Ovary (tissue), 9 donors: ENCODE results near the gene DSC2. TPM values are rescaled to one million over a fixed set of nuclear protein-coding genes. Genes with fewer than 3 reads are reported as not detected.

Experiments used
- DNase-seq, 5 donors: peaks; one replicate each; pipeline ENCODE4 v3.0.0-alpha.2; 2019 to 2020
- H3K27ac ChIP-seq, 2 donors: fragments of 200-600 bp; one replicate each; pipeline versions ENCODE4 v1.5.1 to v1.8.0; 2019 to 2022
- H3K27me3 ChIP-seq: fragments of 200-600 bp; one replicate; pipeline ENCODE4 v1.8.0; 2022
- H3K36me3 ChIP-seq: fragments of 200-600 bp; sonication (generic); one replicate; pipeline ENCODE4 v1.5.1; 2019
- H3K4me1 ChIP-seq: one replicate; pipeline ENCODE4 v1.8.1; 2013; ENCODE audit warnings: mild to moderate bottlenecking, moderate library complexity; ENCODE audit not compliant: insufficient read depth
- H3K4me3 ChIP-seq: fragments of 200-600 bp; sonication (generic); one replicate; pipeline ENCODE4 v1.5.1; 2017
- H3K9me3 ChIP-seq, 2 donors: fragments of 200-600 bp in 1 of 2; sonication (generic) in 1 of 2; one replicate each; pipeline versions ENCODE4 v1.5.1 to v1.8.1; 2013 to 2019; ENCODE audit warnings: mild to moderate bottlenecking in 1 of 2, moderate library complexity in 1 of 2
- CTCF ChIP-seq, 3 donors: fragments of 450-650 bp in 2 of 3; fragments of 200-600 bp in 1 of 3; IDR thresholded peaks; one replicate each; pipeline versions ENCODE4 v1.5.1 to v1.8.0; 2016 to 2022; ENCODE audit warnings: antibody characterized with exemption in 3 of 3, mild to moderate bottlenecking in 1 of 3
- EP300 ChIP-seq: sonication (generic); formaldehyde crosslinking; IDR thresholded peaks from one replicate; pipeline ENCODE4 v1.6.1; 2017; ENCODE audit warnings: antibody characterized with exemption
- POLR2A ChIP-seq: fragments of 450-650 bp; IDR thresholded peaks from one replicate; pipeline ENCODE4 v1.6.1; 2017; ENCODE audit warnings: antibody characterized with exemption, mild to moderate bottlenecking, moderate library complexity
- WGBS, 3 donors: extraction: QIAGEN DNeasy Blood & Tissue Kit in 1 of 3; methylation state at CpG; one replicate each; pipeline versions ENCODE4 v1.1.5 to v1.1.7; 2013 to 2017; 5-methylcytosine and 5-hydroxymethylcytosine counted together
- intact Hi-C, 4 donors: fragments of 100-400 bp; cut with DNase I; formaldehyde crosslinking; loops; one replicate each; pipeline versions ENCODE4 v1.11.0 to v1.15.1; 2022 to 2023
- polyA plus RNA-seq, 2 donors: library from polyadenylated mRNA; stranded (reverse); fragments of 200-250 nt in 1 of 2; fragments of 350-450 nt in 1 of 2; fragmentation: Illumina TruSeq in 1 of 2; extraction: RNeasy Lipid Tissue Mini Kit (QIAGEN cat#74804) in 1 of 2; gene quantifications; one replicate each; pipeline ENCODE4 v1.2.3, GENCODE V29; 2013 to 2014
- total RNA-seq, 7 donors: library from RNA; depleted of rRNA in 2 of 7; stranded (reverse); fragments of >200 nt in 2 of 7; fragmentation: NEBNext Ultra II Directional in 3 of 7; extraction: Animal tissue kit (Norgen Biotek cat#: 25700) in 3 of 7; gene quantifications; one replicate each; pipeline versions ENCODE4 v1.1.0 to v1.2.4, GENCODE V29; 2016 to 2023
- donor health status: DM: no; HTN: no; CAD: no; lungs with moderate emphysema.
- donor health status: DM: no; HTN: no; CAD: no.
- donor health status: Bipolar disorder and iron deficiency.
- donor health status: DM: yes; HTN: yes; CAD: no.
- donor health status: DM: no; HTN: no; CAD: no.
- donor health status: DM: yes; HTN: yes; CAD: no.

Gene DSC2
- total and polyA plus RNA-seq, 9 donors, result 0.73 to 12.6 (median 2.5) TPM

- no peak for TF ChIP-seq CTCF (IDR thresholded peaks at IDR 0.05)
- TF ChIP-seq EP300, result no peak
- TF ChIP-seq POLR2A, result no peak
- peak; percentile 37 to 82 (median 51) for DNase-seq
- intact Hi-C loops, result no loop called here
These were observed 817 bp downstream of the DSC2 start for GRCh38 chr18:31101183-31102024.

GRCh38 chr18:31100436-31101182, 1.6 kb downstream of the DSC2 start:
- 29 to 36% (median 31%) methylated on average over 23 of the region's 23 CpGs for whole genome bisulfite sequencing, 3 donors

More at GRCh38 chr18:31101183-31102024, 817 bp downstream of the DSC2 start:
- Histone ChIP-seq H3K27ac (no peak overlapping the region), H3K4me3 (peak overlapping the region; percentile 37), H3K36me3 (no peaks in the 10 kb centered on the region), H3K4me1 (no peaks in the 10 kb centered on the region), H3K27me3 (no peaks in the 10 kb centered on the region), H3K9me3 (no peaks in the 10 kb centered on the region)
- 0 to 3% (median 1%) methylated on average over 47 to 72 of the region's 72 CpGs for WGBS, 3 donors

GRCh38 chr18:31099450-31100230, 2.6 kb downstream of the DSC2 start:
- H3K4me1 ChIP-seq, result no peaks in the 10 kb centered on the region
- no peaks in the 10 kb centered on the region for H3K27me3 ChIP-seq
- no peaks in the 10 kb centered on the region for H3K9me3 ChIP-seq
- 93 to 96% (median 95%) methylated on average over 10 of the region's 10 CpGs for WGBS, 3 donors
- TF ChIP-seq POLR2A (no peak), EP300 (no peak), CTCF (IDR thresholded peaks at IDR 0.05) (no peak)
- DNase-seq, result no peak
- intact Hi-C loops, result no loop called here
- no peak overlapping the region for H3K27ac ChIP-seq
- no peaks in the 10 kb centered on the region for H3K36me3 ChIP-seq
- H3K4me3 ChIP-seq, result no peak overlapping the region

More at GRCh38 chr18:31100436-31101182, 1.6 kb downstream of the DSC2 start:
- Histone ChIP-seq H3K27me3 (no peaks in the 10 kb centered on the region), H3K4me1 (no peaks in the 10 kb centered on the region), H3K4me3 (peak overlapping the region; percentile 37), H3K36me3 (no peaks in the 10 kb centered on the region), H3K27ac (no peak overlapping the region), H3K9me3 (no peaks in the 10 kb centered on the region)
- DNase-seq, result peak in 1 of 5 donors; percentile 15
- intact Hi-C loops, result no loop called here
- TF ChIP-seq EP300 (no peak), CTCF (IDR thresholded peaks at IDR 0.05) (no peak), POLR2A (no peak)

- Histone ChIP-seq H3K36me3 (no peaks in the 10 kb centered on the region), H3K27me3 (no peaks in the 10 kb centered on the region), H3K27ac (no peak overlapping the region), H3K4me1 (no peaks in the 10 kb centered on the region), H3K9me3 (no peaks in the 10 kb centered on the region), H3K4me3 (no peak overlapping the region)
- intact Hi-C loops, result no loop called here
- no peak for DNase-seq
- TF ChIP-seq EP300 (no peak), POLR2A (no peak), CTCF (IDR thresholded peaks at IDR 0.05) (no peak)
These were observed 3.3 kb downstream of the DSC2 start for GRCh38 chr18:31098878-31099277.
